Esophagus muscularis mucosa (tissue), 3 donors: ENCODE data around the gene PTPRT.

Source experiments
- POLR2A ChIP-seq: fragments of 450-650 bp; IDR thresholded peaks from one replicate; pipeline ENCODE4 v1.6.1; 2017; ENCODE audit warnings: antibody characterized with exemption, moderate library complexity, mild to moderate bottlenecking, low read depth
- TF ChIP-seq, protein P1 (sequence below), 3 experiments: fragments of 200-600 bp in 2 of 3; fragments of 450-650 bp in 1 of 3; sonication (generic) in 2 of 3; IDR thresholded peaks; one replicate each; pipeline ENCODE4 v1.5.1; 2017 to 2019; ENCODE audit warnings: antibody characterized with exemption in 3 of 3, mild to moderate bottlenecking in 2 of 3, moderate library complexity in 1 of 3

DNA sequence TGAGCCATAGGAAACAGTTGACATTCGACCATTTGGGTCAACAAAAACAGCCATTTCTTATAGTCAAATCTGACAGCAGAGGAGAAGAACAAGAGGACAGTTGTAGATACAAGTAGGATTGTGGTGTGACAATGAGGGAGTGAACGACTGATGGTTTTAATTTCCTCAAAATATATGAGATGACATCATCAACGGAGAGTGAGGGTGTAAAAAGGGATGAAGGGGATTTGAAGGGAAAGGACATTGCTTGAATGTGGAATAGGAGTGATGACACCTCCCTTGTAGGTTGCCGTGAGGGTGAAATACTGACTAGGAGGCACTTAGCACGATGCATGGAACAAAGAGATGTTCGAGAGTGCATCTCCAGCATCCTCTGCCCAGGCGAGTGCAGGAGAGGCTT lies 1071.7 kb downstream of the PTPRT start:
- no peak for TF ChIP-seq POLR2A
- TF ChIP-seq, protein P1, sequence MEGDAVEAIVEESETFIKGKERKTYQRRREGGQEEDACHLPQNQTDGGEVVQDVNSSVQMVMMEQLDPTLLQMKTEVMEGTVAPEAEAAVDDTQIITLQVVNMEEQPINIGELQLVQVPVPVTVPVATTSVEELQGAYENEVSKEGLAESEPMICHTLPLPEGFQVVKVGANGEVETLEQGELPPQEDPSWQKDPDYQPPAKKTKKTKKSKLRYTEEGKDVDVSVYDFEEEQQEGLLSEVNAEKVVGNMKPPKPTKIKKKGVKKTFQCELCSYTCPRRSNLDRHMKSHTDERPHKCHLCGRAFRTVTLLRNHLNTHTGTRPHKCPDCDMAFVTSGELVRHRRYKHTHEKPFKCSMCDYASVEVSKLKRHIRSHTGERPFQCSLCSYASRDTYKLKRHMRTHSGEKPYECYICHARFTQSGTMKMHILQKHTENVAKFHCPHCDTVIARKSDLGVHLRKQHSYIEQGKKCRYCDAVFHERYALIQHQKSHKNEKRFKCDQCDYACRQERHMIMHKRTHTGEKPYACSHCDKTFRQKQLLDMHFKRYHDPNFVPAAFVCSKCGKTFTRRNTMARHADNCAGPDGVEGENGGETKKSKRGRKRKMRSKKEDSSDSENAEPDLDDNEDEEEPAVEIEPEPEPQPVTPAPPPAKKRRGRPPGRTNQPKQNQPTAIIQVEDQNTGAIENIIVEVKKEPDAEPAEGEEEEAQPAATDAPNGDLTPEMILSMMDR (IDR thresholded peaks at IDR 0.05): no peak
